Body of pancreas (tissue), 4 donors: ENCODE measurements around the gene PRAF2.

Source experiments
- POLR2A ChIP-seq, 3 donors: fragments of 450-650 bp; IDR thresholded peaks; one replicate each; pipeline ENCODE4 v1.6.1; 2016; ENCODE audit warnings: antibody characterized with exemption in 3 of 3, mild to moderate bottlenecking in 2 of 3
- TF ChIP-seq, protein P1 (sequence below), 7 experiments: fragments of 450-650 bp in 4 of 7; fragments of 200-600 bp in 3 of 7; sonication (generic) in 3 of 7; IDR thresholded peaks; one replicate each; pipeline ENCODE4 v1.5.1; 2016 to 2019; ENCODE audit warnings: antibody characterized with exemption in 7 of 7

DNA sequence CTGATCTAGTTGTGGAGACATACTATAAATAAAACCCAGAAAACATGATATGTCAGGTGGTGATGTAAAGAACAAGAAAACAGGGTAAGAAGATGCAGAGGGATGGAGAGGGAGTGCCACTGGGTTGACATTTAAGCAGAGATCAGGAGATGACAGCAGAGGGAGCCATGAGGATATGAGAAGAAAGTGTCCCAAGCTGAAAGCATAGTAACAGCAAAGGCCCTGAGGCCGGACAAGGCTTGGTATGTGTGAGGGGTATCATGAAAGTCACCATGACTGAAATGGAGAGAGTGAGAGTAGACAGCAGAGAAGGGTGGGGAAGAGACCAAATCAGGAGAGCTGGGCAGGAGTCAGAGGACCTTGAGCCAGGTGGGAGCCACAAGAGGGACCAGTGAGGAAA lies 46.3 kb upstream of the PRAF2 start:
- TF ChIP-seq, protein P1, sequence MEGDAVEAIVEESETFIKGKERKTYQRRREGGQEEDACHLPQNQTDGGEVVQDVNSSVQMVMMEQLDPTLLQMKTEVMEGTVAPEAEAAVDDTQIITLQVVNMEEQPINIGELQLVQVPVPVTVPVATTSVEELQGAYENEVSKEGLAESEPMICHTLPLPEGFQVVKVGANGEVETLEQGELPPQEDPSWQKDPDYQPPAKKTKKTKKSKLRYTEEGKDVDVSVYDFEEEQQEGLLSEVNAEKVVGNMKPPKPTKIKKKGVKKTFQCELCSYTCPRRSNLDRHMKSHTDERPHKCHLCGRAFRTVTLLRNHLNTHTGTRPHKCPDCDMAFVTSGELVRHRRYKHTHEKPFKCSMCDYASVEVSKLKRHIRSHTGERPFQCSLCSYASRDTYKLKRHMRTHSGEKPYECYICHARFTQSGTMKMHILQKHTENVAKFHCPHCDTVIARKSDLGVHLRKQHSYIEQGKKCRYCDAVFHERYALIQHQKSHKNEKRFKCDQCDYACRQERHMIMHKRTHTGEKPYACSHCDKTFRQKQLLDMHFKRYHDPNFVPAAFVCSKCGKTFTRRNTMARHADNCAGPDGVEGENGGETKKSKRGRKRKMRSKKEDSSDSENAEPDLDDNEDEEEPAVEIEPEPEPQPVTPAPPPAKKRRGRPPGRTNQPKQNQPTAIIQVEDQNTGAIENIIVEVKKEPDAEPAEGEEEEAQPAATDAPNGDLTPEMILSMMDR (IDR thresholded peaks at IDR 0.05): no peak
- TF ChIP-seq POLR2A (IDR thresholded peaks at IDR 0.05): no peak
